ENCODE data around the gene NCOA1.

DNA sequence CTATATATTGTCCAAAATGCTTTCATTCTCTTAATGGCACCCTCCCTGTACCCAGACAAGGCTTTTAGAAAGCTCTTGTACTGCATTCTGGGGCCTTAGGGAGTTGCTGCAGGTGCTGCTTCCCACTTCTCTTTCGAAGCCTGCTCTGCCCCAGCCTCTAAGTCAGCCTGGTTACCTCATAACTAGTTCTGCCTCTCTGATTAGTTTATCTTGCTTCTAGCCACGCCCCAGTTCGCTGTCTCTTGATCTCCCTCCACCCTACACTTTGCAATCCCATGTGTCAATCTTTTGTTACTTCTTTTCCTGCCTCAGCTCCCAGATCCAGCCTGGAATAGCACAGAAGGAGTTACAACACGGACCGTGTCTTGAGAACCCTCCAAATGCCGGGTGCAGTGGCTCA is 13.8 kb upstream of the NCOA1 start:
- TF ChIP-seq, protein P1, sequence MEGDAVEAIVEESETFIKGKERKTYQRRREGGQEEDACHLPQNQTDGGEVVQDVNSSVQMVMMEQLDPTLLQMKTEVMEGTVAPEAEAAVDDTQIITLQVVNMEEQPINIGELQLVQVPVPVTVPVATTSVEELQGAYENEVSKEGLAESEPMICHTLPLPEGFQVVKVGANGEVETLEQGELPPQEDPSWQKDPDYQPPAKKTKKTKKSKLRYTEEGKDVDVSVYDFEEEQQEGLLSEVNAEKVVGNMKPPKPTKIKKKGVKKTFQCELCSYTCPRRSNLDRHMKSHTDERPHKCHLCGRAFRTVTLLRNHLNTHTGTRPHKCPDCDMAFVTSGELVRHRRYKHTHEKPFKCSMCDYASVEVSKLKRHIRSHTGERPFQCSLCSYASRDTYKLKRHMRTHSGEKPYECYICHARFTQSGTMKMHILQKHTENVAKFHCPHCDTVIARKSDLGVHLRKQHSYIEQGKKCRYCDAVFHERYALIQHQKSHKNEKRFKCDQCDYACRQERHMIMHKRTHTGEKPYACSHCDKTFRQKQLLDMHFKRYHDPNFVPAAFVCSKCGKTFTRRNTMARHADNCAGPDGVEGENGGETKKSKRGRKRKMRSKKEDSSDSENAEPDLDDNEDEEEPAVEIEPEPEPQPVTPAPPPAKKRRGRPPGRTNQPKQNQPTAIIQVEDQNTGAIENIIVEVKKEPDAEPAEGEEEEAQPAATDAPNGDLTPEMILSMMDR (conservative IDR thresholded peaks at IDR 0.05; ENCODE audit: low read length) = no peak
- no peak for TF ChIP-seq EZH2phosphoT487 (IDR thresholded peaks at IDR 0.05; ENCODE audit: borderline replicate concordance, low read depth, low read length)

Data from OCI-LY7 (cell line).